ENCODE measurements around the gene PANX2. TPM values are rescaled to one million over a fixed set of nuclear protein-coding genes. Genes with fewer than 3 reads are reported as not detected.
"Not testable (repeated sequence)": the region's sequence is repeated elsewhere in the genome, so short reads cannot be mapped to it uniquely, and the experiment has no call there.

The PANX2 gene
- polyA plus RNA-seq (ENCODE audit: insufficient read length) = 0.18 TPM

- no peak for DNase-seq (ENCODE audit: low read depth)
Measured at GRCh38 chr22:50170453-50171318, at the start of gene PANX2. TSS of gene PANX2 (plus strand) at chr22:50170731. CDS start at chr22:50170731, 0 bp downstream.

- no peak for DNase-seq (ENCODE audit: low read depth)
Measured at GRCh38 chr22:50121202-50121740, 49.3 kb upstream of the PANX2 start.

GRCh38 chr22:50123119-50123518 lies 47.4 kb upstream of the PANX2 start:
- no peak for DNase-seq (ENCODE audit: low read depth)

GRCh38 chr22:50125029-50125428 lies 45.5 kb upstream of the PANX2 start:
- DNase-seq (ENCODE audit: low read depth) = no peak

- DNase-seq (ENCODE audit: low read depth) = no peak
Measured at GRCh38 chr22:50129121-50129736, 41.3 kb upstream of the PANX2 start.

GRCh38 chr22:50131894-50132293 lies 38.6 kb upstream of the PANX2 start:
- no peak for DNase-seq (ENCODE audit: low read depth)

GRCh38 chr22:50134481-50134880 lies 36.0 kb upstream of the PANX2 start:
- DNase-seq (ENCODE audit: low read depth) = no peak

GRCh38 chr22:50136581-50137015 lies 33.9 kb upstream of the PANX2 start:
- no peak for DNase-seq (ENCODE audit: low read depth)

GRCh38 chr22:50137277-50137676 lies 33.3 kb upstream of the PANX2 start:
- not testable (repeated sequence) for DNase-seq (ENCODE audit: low read depth)

GRCh38 chr22:50138041-50138440 lies 32.5 kb upstream of the PANX2 start:
- DNase-seq (ENCODE audit: low read depth) = no peak

GRCh38 chr22:50138988-50139387 lies 31.5 kb upstream of the PANX2 start:
- no peak for DNase-seq (ENCODE audit: low read depth)

- no peak for DNase-seq (ENCODE audit: low read depth)
Measured at GRCh38 chr22:50139843-50140415, 30.6 kb upstream of the PANX2 start.

- no peak for DNase-seq (ENCODE audit: low read depth)
Measured at GRCh38 chr22:50140615-50141014, 29.9 kb upstream of the PANX2 start.

GRCh38 chr22:50141462-50141861 lies 29.1 kb upstream of the PANX2 start:
- DNase-seq (ENCODE audit: low read depth) = no peak

- no peak for DNase-seq (ENCODE audit: low read depth)
Measured at GRCh38 chr22:50141891-50142363, 28.6 kb upstream of the PANX2 start.

GRCh38 chr22:50143096-50143495 lies 27.4 kb upstream of the PANX2 start:
- DNase-seq (ENCODE audit: low read depth) = no peak

GRCh38 chr22:50144005-50144614 lies 26.4 kb upstream of the PANX2 start:
- no peak for DNase-seq (ENCODE audit: low read depth)

- no peak for DNase-seq (ENCODE audit: low read depth)
Measured at GRCh38 chr22:50145721-50146438, 24.7 kb upstream of the PANX2 start.

GRCh38 chr22:50146439-50147238 lies 23.9 kb upstream of the PANX2 start:
- DNase-seq (ENCODE audit: low read depth) = peak; percentile 43

Measured in forelimb muscle (tissue), 1 donor.